Thoracic aorta (tissue), 2 donors: Measurements from ENCODE around the gene ICOS. TPM values are rescaled to one million over a fixed set of nuclear protein-coding genes. Genes with fewer than 3 reads are reported as not detected.
"Not testable (repeated sequence)": the region's sequence is repeated elsewhere in the genome, so short reads cannot be mapped to it uniquely, and the experiment has no call there.

ENCODE experiments used
- ATAC-seq: fragments of 150-250 bp; one replicate; pipeline ENCODE4 v1.8.0; 2017; ENCODE audit warnings: low read depth; ENCODE audit not compliant: insufficient number of reproducible peaks, low FRiP score
- DNase-seq: peaks from one replicate; pipeline ENCODE4 v3.0.0-alpha.2; 2020; ENCODE audit warnings: low spot score
- H3K27ac ChIP-seq, 2 donors: fragments of 200-600 bp; sonication (generic); 1 replicate in 1 of 2; 2 replicates in 1 of 2; pipeline ENCODE4 v1.5.1; 2016; ENCODE audit warnings: mild to moderate bottlenecking in 2 of 2, moderate library complexity in 2 of 2
- H3K27me3 ChIP-seq: fragments of 200-600 bp; sonication (generic); replicated peaks from 2 replicates; pipeline ENCODE4 v1.6.0; 2016; ENCODE audit warnings: mild to moderate bottlenecking; ENCODE audit not compliant: insufficient read depth
- H3K36me3 ChIP-seq: fragments of 200-600 bp; sonication (generic); one replicate; pipeline ENCODE4 v1.5.1; 2016
- H3K4me1 ChIP-seq, 2 donors: fragments of 200-600 bp; sonication (generic); 1 replicate in 1 of 2; 2 replicates in 1 of 2; pipeline versions ENCODE4 v1.5.1 to v1.6.0; 2016; ENCODE audit warnings: low read depth in 2 of 2, mild to moderate bottlenecking in 1 of 2; ENCODE audit not compliant: control insufficient read depth in 1 of 2
- H3K4me3 ChIP-seq: fragments of 200-600 bp; sonication (generic); 2 replicates; pipeline ENCODE4 v1.5.1; 2016; ENCODE audit warnings: mild to moderate bottlenecking
- H3K9me3 ChIP-seq: fragments of 200-600 bp; sonication (generic); 2 replicates; pipeline ENCODE4 v1.5.1; 2016
- CTCF ChIP-seq: fragments of 200-600 bp; sonication (generic); IDR thresholded peaks from one replicate; pipeline ENCODE4 v1.5.1; 2019; ENCODE audit warnings: antibody characterized with exemption
- total RNA-seq, 2 donors: library from RNA; depleted of rRNA; stranded (reverse); fragments of >200 nt; gene quantifications; one replicate each; pipeline versions ENCODE4 v1.1.0 to v1.2.3, GENCODE V29; 2016

The ICOS gene
- total RNA-seq, 2 donors from 2014 or later = 2.0 TPM; not detected in 1

GRCh38 chr2:203925512-203926158, 10.9 kb upstream of the ICOS start:
- DNase-seq = no peak
- ATAC-seq = no peak
- no peak overlapping the region for H3K4me3 ChIP-seq
- no peaks in the 10 kb centered on the region for H3K9me3 ChIP-seq
- H3K4me1 ChIP-seq = peaks cover 0 to 4% of the 10 kb centered on the region in 2 donors
- no peak overlapping the region for H3K27ac ChIP-seq
- H3K36me3 ChIP-seq = no peaks in the 10 kb centered on the region
- no peaks in the 10 kb centered on the region for H3K27me3 ChIP-seq
- no peak for TF ChIP-seq CTCF

GRCh38 chr2:203928849-203929248, 7.7 kb upstream of the ICOS start:
- H3K27ac ChIP-seq = peak overlapping the region; percentile 6 to 32
- no peaks in the 10 kb centered on the region for H3K36me3 ChIP-seq
- ATAC-seq = no peak
- H3K27me3 ChIP-seq = no peaks in the 10 kb centered on the region
- DNase-seq = no peak
- H3K9me3 ChIP-seq = no peaks in the 10 kb centered on the region
- peak; percentile 42 for TF ChIP-seq CTCF
- no peak overlapping the region for H3K4me3 ChIP-seq
- peaks cover 4 to 16% of the 10 kb centered on the region in 2 donors for H3K4me1 ChIP-seq

- not testable (repeated sequence) for H3K36me3 ChIP-seq, H3K27me3 ChIP-seq, ATAC-seq, DNase-seq, H3K9me3 ChIP-seq, H3K4me3 ChIP-seq, H3K27ac ChIP-seq
- peaks cover 4 to 24% of the 10 kb centered on the region in 2 donors for H3K4me1 ChIP-seq
Observed at GRCh38 chr2:203931262-203931661, 5.3 kb upstream of the ICOS start.

- H3K27me3 ChIP-seq = no peaks in the 10 kb centered on the region
- peaks cover 4 to 21% of the 10 kb centered on the region in 2 donors for H3K4me1 ChIP-seq
- no peaks in the 10 kb centered on the region for H3K9me3 ChIP-seq
- H3K4me3 ChIP-seq = no peak overlapping the region
- DNase-seq (no peak), ATAC-seq (no peak)
- no peaks in the 10 kb centered on the region for H3K36me3 ChIP-seq
- peak overlapping the region; percentile 47 to 49 for H3K27ac ChIP-seq
- no peak for TF ChIP-seq CTCF
Observed at GRCh38 chr2:203934041-203934492, 2.5 kb upstream of the ICOS start.

GRCh38 chr2:203934711-203935438, 1.7 kb upstream of the ICOS start:
- no peaks in the 10 kb centered on the region for H3K9me3 ChIP-seq
- H3K27me3 ChIP-seq = no peaks in the 10 kb centered on the region
- DNase-seq = no peak
- no peak overlapping the region for H3K4me3 ChIP-seq
- H3K27ac ChIP-seq = peak overlapping the region in 1 of 2 donors; percentile 49
- peaks cover 4 to 20% of the 10 kb centered on the region in 2 donors for H3K4me1 ChIP-seq
- no peak for ATAC-seq
- TF ChIP-seq CTCF = no peak
- no peaks in the 10 kb centered on the region for H3K36me3 ChIP-seq
